GM21737 (cell line): ENCODE data around the gene CLEC20A.

Experiments used
- ATAC-seq: cut with Tn5 transposase; IDR thresholded peaks from one replicate; pipeline ENCODE4 v1.9.1; 2021; ENCODE audit warnings: mild to moderate bottlenecking, moderate library complexity; ENCODE audit not compliant: unreplicated experiment

The CLEC20A gene

GRCh38 chr1:178477841-178478240 lies 18.9 kb downstream of the CLEC20A start:
- ATAC-seq, result no peak

- no peak for ATAC-seq
Measured at GRCh38 chr1:178477373-178477772, 19.4 kb downstream of the CLEC20A start.

GRCh38 chr1:178472531-178472930 lies 24.2 kb downstream of the CLEC20A start:
- no peak for ATAC-seq

GRCh38 chr1:178470411-178470960 lies 26.3 kb downstream of the CLEC20A start:
- no peak for ATAC-seq

- ATAC-seq, result no peak
Measured at GRCh38 chr1:178467837-178468236, 28.9 kb downstream of the CLEC20A start.

GRCh38 chr1:178465011-178465410 lies 31.8 kb downstream of the CLEC20A start:
- ATAC-seq, result no peak

GRCh38 chr1:178464566-178464965 lies 32.2 kb downstream of the CLEC20A start:
- ATAC-seq, result no peak

- ATAC-seq, result no peak
Measured at GRCh38 chr1:178464141-178464540, 32.6 kb downstream of the CLEC20A start.

- ATAC-seq, result no peak
Measured at GRCh38 chr1:178461701-178462100, 35.1 kb downstream of the CLEC20A start.

- no peak for ATAC-seq
Measured at GRCh38 chr1:178461104-178461503, 35.7 kb downstream of the CLEC20A start.

GRCh38 chr1:178458203-178458602 lies 38.6 kb downstream of the CLEC20A start:
- no peak for ATAC-seq

- ATAC-seq, result no peak
Measured at GRCh38 chr1:178457651-178458050, 39.1 kb downstream of the CLEC20A start.

GRCh38 chr1:178456472-178456871 lies 40.3 kb downstream of the CLEC20A start:
- no peak for ATAC-seq

- no peak for ATAC-seq
Measured at GRCh38 chr1:178452013-178452412, 44.8 kb downstream of the CLEC20A start.

- ATAC-seq, result no peak
Measured at GRCh38 chr1:178451529-178451928, 45.2 kb downstream of the CLEC20A start.

GRCh38 chr1:178450871-178451270 lies 45.9 kb downstream of the CLEC20A start:
- ATAC-seq, result no peak

GRCh38 chr1:178442925-178443324 lies 53.8 kb downstream of the CLEC20A start:
- no peak for ATAC-seq

- no peak for ATAC-seq
Measured at GRCh38 chr1:178438432-178438831, 58.3 kb downstream of the CLEC20A start.

- ATAC-seq, result no peak
Measured at GRCh38 chr1:178436899-178437298, 59.9 kb downstream of the CLEC20A start.

- ATAC-seq, result no peak
Measured at GRCh38 chr1:178434899-178435435, 61.8 kb downstream of the CLEC20A start.

- ATAC-seq, result no peak
Measured at GRCh38 chr1:178434360-178434759, 62.4 kb downstream of the CLEC20A start.
